Measurements from ENCODE around the gene KCNIP1.

KCNIP1 gene

GRCh38 chr5:170557314-170557713, 53.5 kb downstream of the KCNIP1 start:
- Mint-ChIP-seq H3K27ac (no peak overlapping the region), H3K4me1 (ENCODE audit: low read depth in 2 of 2) (no peaks in the 10 kb centered on the region), H3K36me3 (ENCODE audit: insufficient read depth) (no peaks in the 10 kb centered on the region), H3K4me3 (no peak overlapping the region), H3K9me3 (no peaks in the 10 kb centered on the region), H3K27me3 (peaks cover 36 to 50% of the 10 kb centered on the region in 2 donors)
- ATAC-seq (replicated peaks): no peak
- DNase-seq: no peak

DNA sequence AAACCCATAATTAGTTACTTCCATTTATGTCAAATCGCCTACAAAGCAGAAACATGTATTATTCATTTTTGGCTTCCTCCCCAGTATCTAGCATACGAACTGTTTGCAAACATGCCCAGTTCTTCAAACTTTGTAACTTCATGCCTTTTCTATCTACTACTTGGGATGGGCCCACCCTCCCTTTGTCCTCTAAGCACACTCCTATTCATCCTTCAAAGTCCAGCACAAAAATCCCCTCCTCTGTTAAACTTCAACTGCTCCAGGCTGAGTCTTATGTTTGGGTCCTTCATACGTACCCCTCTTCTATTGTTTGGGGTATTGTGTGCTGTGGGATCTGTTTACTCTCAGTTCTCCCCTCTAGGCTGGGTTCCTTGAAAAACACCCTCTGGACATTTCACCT, 55.5 kb downstream of the KCNIP1 start:
- H3K27ac Mint-ChIP-seq: no peak overlapping the region
- DNase-seq: no peak
- peaks cover 33 to 58% of the 10 kb centered on the region in 2 donors for H3K27me3 Mint-ChIP-seq
- no peak overlapping the region for H3K4me3 Mint-ChIP-seq
- H3K36me3 Mint-ChIP-seq (ENCODE audit: insufficient read depth): no peaks in the 10 kb centered on the region
- no peaks in the 10 kb centered on the region for H3K9me3 Mint-ChIP-seq
- H3K4me1 Mint-ChIP-seq (ENCODE audit: low read depth in 2 of 2): no peaks in the 10 kb centered on the region
- no peak for ATAC-seq (replicated peaks)

DNA sequence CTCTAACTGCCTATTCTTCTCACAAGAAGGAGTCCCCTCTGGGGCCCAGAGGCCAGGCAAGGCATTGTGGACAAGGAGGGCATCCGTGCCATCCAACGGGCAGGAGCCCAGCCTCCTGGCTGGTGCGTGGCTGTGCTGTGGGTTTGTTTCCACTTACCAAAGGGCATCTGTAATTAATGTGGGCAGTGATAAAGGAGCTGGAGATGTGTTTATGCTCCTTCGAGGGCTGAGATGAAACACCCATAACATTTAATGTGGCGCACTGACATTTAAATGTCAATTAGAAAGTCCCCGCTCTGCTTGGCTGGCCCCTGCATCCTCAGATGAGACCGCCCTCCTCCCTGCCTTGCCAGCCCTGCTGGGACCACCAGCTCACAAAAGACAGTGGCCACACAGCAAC, 57.1 kb downstream of the KCNIP1 start:
- H3K36me3 Mint-ChIP-seq (ENCODE audit: insufficient read depth): no peaks in the 10 kb centered on the region
- H3K27ac Mint-ChIP-seq: no peak overlapping the region
- H3K9me3 Mint-ChIP-seq: no peaks in the 10 kb centered on the region
- no peaks in the 10 kb centered on the region for H3K4me1 Mint-ChIP-seq (ENCODE audit: low read depth in 2 of 2)
- ATAC-seq (replicated peaks): no peak
- no peak overlapping the region for H3K4me3 Mint-ChIP-seq
- H3K27me3 Mint-ChIP-seq: peaks cover 39 to 71% of the 10 kb centered on the region in 2 donors
- no peak for DNase-seq

DNA sequence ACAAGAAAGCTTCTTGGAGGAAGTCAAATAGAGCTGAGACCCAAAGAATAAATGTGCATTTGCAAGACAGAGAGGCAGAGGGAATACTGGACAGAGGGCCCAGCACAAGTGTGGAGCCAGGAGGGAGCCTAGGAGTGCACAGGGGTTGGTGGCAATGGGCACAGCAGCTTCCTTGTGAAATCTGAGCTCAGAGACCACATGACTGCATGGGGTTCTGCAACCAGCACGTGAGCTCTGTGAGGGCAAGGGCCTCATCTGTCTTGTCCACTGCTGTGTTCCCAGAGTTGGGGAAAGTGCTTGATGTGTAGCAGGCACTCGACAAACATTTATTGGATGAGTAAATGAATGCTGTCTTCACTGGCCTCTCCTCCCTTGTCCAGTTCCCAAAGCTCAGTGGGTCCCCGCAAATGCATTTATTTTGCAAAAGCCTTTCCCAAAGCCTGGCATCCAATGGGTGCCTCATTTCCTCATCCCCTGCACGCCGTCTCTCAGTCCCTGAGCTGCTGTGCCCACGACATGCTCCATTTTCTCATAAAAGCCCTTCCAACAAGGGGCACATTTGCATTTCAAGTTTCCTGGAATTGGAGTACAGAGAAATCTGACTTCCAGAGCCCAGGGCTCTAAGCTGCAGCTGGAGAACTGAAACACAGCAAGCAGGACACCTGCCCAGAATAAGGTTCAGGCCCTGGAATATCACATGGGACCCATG, 58.5 kb downstream of the KCNIP1 start:
- ATAC-seq (replicated peaks): no peak
- Mint-ChIP-seq H3K27ac (no peak overlapping the region), H3K27me3 (peaks cover 51 to 80% of the 10 kb centered on the region in 2 donors)

DNA sequence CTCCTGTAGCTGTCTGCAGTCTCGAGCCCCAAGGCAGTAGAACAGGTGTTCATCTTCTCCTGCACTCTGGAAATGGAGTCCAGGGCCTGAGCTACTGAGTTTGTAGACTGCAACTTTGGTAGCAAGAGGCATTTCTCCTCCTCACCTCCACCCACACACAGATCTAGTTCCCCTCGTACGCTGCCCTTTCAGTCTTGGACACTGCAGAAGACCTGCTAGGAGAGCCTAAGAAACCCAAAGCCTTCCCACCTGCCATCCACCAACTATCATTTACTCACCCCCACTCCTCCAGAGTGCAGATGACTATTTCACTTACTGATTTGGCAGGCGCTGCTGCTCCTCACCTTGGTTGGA, 59.0 kb downstream of the KCNIP1 start:
- ATAC-seq (replicated peaks) (no peak), DNase-seq (no peak)
- Mint-ChIP-seq H3K9me3 (no peaks in the 10 kb centered on the region), H3K27me3 (peaks cover 54 to 80% of the 10 kb centered on the region in 2 donors), H3K36me3 (ENCODE audit: insufficient read depth) (no peaks in the 10 kb centered on the region), H3K27ac (no peak overlapping the region), H3K4me1 (ENCODE audit: low read depth in 2 of 2) (no peaks in the 10 kb centered on the region), H3K4me3 (no peak overlapping the region)

More for the DNA sequence above, 58.5 kb downstream of the KCNIP1 start:
- no peaks in the 10 kb centered on the region for H3K9me3 Mint-ChIP-seq
- no peaks in the 10 kb centered on the region for H3K4me1 Mint-ChIP-seq (ENCODE audit: low read depth in 2 of 2)
- DNase-seq: no peak
- H3K36me3 Mint-ChIP-seq (ENCODE audit: insufficient read depth): no peaks in the 10 kb centered on the region
- H3K4me3 Mint-ChIP-seq: no peak overlapping the region

GRCh38 chr5:170563824-170564567, 60.2 kb downstream of the KCNIP1 start:
- ATAC-seq (replicated peaks) (no peak), DNase-seq (no peak)
- Mint-ChIP-seq H3K27me3 (peaks cover 54 to 73% of the 10 kb centered on the region in 2 donors), H3K4me1 (ENCODE audit: low read depth in 2 of 2) (no peaks in the 10 kb centered on the region), H3K27ac (no peak overlapping the region), H3K4me3 (no peak overlapping the region), H3K36me3 (ENCODE audit: insufficient read depth) (no peaks in the 10 kb centered on the region), H3K9me3 (no peaks in the 10 kb centered on the region)

DNA sequence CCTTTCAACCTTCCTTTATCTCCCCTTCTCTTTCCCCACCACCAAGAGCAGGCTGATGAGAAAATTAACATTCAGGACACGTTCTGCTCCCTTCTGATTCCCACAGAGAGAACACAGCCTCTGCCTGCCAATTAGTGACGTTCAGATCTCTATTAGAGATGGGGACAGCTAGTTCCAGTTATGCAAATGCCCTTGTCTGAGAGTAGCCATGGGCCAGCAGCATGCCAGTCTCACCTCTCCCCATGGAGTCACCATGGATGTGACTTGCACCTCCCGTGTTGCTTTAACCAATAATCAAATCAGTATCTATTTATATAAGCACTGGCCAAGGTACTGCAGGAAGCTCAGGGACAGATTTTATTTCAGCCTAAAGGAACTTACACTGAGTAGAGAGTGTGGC, 61.3 kb downstream of the KCNIP1 start:
- no peak for DNase-seq
- no peak for ATAC-seq (replicated peaks)
- Mint-ChIP-seq H3K27me3 (peaks cover 65 to 71% of the 10 kb centered on the region in 2 donors), H3K4me1 (ENCODE audit: low read depth in 2 of 2) (no peaks in the 10 kb centered on the region), H3K27ac (no peak overlapping the region), H3K4me3 (no peak overlapping the region), H3K9me3 (no peaks in the 10 kb centered on the region), H3K36me3 (ENCODE audit: insufficient read depth) (no peaks in the 10 kb centered on the region)

DNA sequence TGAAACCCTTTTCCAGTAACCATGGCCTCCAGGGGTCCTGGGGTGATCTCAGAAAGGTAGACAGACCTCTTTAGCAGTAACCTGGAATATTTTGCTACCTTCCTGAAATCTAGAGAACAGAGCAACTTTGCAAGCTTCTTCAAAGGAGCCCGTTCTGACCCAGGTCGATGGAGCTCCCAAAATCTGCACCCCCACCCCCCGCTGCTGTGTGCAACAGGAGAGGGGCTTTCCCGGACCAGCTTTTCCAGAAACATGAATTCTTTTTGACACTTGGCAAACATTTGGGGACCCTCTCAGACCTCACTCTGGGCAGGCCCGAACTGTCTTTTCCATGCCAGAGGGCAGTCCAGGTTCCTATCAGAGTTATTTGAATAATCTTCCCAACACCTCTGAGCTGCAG, 65.3 kb downstream of the KCNIP1 start:
- Mint-ChIP-seq H3K36me3 (ENCODE audit: insufficient read depth) (no peaks in the 10 kb centered on the region), H3K27me3 (peaks cover 68 to 70% of the 10 kb centered on the region in 2 donors), H3K4me1 (ENCODE audit: low read depth in 2 of 2) (no peaks in the 10 kb centered on the region)

DNA sequence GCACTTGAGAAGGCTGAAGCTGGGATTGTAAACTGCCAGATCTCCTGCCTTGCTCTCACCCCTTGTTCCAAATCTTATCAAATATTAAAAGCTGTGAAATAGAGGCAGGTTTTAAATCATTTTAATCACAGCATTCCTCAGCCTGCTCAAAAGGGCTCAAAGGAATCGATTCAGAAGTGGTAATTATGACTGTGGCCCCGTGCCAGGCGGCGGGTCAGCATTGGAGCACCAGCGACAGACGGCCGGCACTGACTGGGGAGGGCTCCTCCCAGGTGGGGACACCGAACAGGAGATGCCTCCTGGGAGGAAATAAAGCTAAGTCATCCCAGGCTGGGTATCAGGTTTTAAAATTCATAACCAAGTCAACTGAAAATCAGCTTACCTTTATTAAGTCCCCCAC, 66.7 kb downstream of the KCNIP1 start:
- ATAC-seq (replicated peaks): no peak
- Mint-ChIP-seq H3K9me3 (no peaks in the 10 kb centered on the region), H3K4me3 (no peak overlapping the region), H3K36me3 (ENCODE audit: insufficient read depth) (no peaks in the 10 kb centered on the region), H3K27me3 (peaks cover 62 to 68% of the 10 kb centered on the region in 2 donors), H3K27ac (no peak overlapping the region), H3K4me1 (ENCODE audit: low read depth in 2 of 2) (no peaks in the 10 kb centered on the region)
- DNase-seq: no peak

More for the DNA sequence above, 65.3 kb downstream of the KCNIP1 start:
- H3K9me3 Mint-ChIP-seq: no peaks in the 10 kb centered on the region
- ATAC-seq (replicated peaks): no peak
- no peak for DNase-seq
- H3K4me3 Mint-ChIP-seq: no peak overlapping the region
- H3K27ac Mint-ChIP-seq: no peak overlapping the region

DNA sequence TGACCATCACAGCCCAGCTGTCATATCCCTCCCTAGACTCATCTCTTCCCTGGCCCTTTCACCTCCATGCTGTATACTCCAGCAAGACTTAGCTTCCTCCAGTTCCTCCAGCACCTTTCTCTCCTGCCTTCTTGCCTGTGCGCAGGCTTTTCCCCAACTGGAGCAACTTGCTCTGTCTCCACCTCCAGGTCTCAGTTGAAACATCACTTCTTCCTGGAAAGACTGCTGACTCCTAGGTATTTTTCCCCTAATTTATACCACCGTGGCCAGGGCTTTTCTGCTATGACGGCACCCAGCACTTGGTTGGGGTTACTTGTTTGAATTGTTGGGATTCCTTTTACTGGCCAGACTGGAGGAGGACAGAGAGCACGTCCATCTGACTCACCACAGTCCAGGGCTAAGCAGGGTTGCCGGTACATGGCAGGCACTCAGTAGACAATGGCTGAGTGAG, 67.5 kb downstream of the KCNIP1 start:
- Mint-ChIP-seq H3K4me1 (ENCODE audit: low read depth in 2 of 2) (no peaks in the 10 kb centered on the region), H3K27me3 (peaks cover 60 to 62% of the 10 kb centered on the region in 2 donors), H3K9me3 (no peaks in the 10 kb centered on the region), H3K27ac (no peak overlapping the region), H3K4me3 (no peak overlapping the region), H3K36me3 (ENCODE audit: insufficient read depth) (no peaks in the 10 kb centered on the region)
- no peak for ATAC-seq (replicated peaks)
- no peak for DNase-seq

GRCh38 chr5:170571875-170572852, 68.3 kb downstream of the KCNIP1 start:
- Mint-ChIP-seq H3K9me3 (no peaks in the 10 kb centered on the region), H3K36me3 (ENCODE audit: insufficient read depth) (no peaks in the 10 kb centered on the region), H3K27ac (no peak overlapping the region), H3K4me3 (no peak overlapping the region), H3K4me1 (ENCODE audit: low read depth in 2 of 2) (no peaks in the 10 kb centered on the region), H3K27me3 (peaks cover 53 to 56% of the 10 kb centered on the region in 2 donors)
- ATAC-seq (replicated peaks) (no peak), DNase-seq (no peak)

DNA sequence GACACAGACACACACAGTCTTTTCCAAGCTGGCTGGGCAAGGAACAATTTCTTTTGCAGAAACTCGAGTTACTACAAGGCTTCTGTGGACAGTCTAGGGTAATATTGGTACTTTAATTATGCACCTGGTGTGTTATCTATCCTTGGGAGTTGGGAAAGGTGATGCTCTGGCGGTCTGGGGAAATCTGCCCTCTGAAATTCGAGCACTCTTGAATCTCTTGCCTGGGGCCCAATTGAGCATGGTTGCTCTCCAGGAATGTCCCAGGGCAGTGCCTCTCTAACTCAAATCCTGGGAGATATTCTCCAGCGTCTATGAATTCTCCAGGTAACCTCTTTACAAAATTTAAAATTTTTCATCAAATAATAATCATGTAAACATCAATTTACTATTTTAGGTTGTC, 69.3 kb downstream of the KCNIP1 start:
- DNase-seq (no peak), ATAC-seq (replicated peaks) (no peak)
- Mint-ChIP-seq H3K27ac (no peak overlapping the region), H3K27me3 (peaks cover 52 to 59% of the 10 kb centered on the region in 2 donors), H3K4me3 (no peak overlapping the region), H3K36me3 (ENCODE audit: insufficient read depth) (no peaks in the 10 kb centered on the region), H3K4me1 (ENCODE audit: low read depth in 2 of 2) (no peaks in the 10 kb centered on the region), H3K9me3 (peaks cover 0 to 2% of the 10 kb centered on the region in 2 donors)

DNA sequence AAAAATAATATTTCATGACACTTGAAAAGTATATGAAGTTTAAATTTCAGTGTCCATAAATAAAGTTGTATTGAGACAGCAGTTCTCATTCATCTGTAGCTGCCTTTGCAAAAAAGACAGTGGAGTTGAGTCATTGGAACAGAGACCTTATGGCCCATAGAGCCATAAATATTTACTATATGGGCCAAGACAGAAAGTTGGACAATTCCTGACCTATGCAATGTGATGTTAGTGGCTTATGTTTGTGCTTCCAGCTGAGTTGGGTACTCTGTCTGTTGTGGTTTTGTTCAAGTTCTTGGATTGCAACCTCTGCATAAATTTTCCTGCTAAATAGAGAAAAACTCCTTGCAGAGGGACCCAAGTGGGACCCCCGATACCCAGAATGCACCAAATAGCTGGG, 69.8 kb downstream of the KCNIP1 start:
- Mint-ChIP-seq H3K4me3 (no peak overlapping the region), H3K4me1 (ENCODE audit: low read depth in 2 of 2) (no peaks in the 10 kb centered on the region), H3K9me3 (peaks cover 0 to 3% of the 10 kb centered on the region in 2 donors), H3K36me3 (ENCODE audit: insufficient read depth) (no peaks in the 10 kb centered on the region), H3K27me3 (peaks cover 57 to 65% of the 10 kb centered on the region in 2 donors), H3K27ac (no peak overlapping the region)
- no peak for DNase-seq
- no peak for ATAC-seq (replicated peaks)
